Measurements from ENCODE around the gene C3orf70.

- no peak for TF ChIP-seq POLR2A (IDR thresholded peaks at IDR 0.05)
- no peak for TF ChIP-seq CTCF (IDR thresholded peaks at IDR 0.05)
Observed at GRCh38 chr3:185115371-185115770, 37.5 kb downstream of the C3orf70 start.

All from heart left ventricle (tissue), 13 donors.